ENCODE results near the gene OBP2A. TPM values are rescaled to one million over a fixed set of nuclear protein-coding genes. Genes with fewer than 3 reads are reported as not detected.

OBP2A gene
- polyA plus RNA-seq, 1 experiment, result not detected

- H3K4me3 ChIP-seq (ENCODE audit: low read depth, low read length), result no peak overlapping the region
- no peak for TF ChIP-seq CTCF (IDR thresholded peaks at IDR 0.05; ENCODE audit: low read depth, low read length)
- ChIA-PET POLR2A (no interaction called here), CTCF (no interaction called here)
- H3K27me3 ChIP-seq (ENCODE audit: control insufficient read depth, insufficient read depth, low read length), result peaks cover 6% of the 10 kb centered on the region
- no peak overlapping the region for H3K27ac ChIP-seq (ENCODE audit: low read depth, low read length)
- H3K9me3 ChIP-seq (ENCODE audit: control insufficient read depth, insufficient read depth, low read length), result no peaks in the 10 kb centered on the region; the same call in 1 of the 2 replicates
- no peak for DNase-seq (ENCODE audit: low read depth, low spot score)
These were observed 26.6 kb upstream of the OBP2A start for GRCh38 chr9:135519179-135519971.

GRCh38 chr9:135520916-135521607, 24.9 kb upstream of the OBP2A start, which contains the start of gene LCN1:
TSS of gene LCN1 (plus strand) at chr9:135521440. CDS start at chr9:135521498, 58 bp downstream.
- no peak for TF ChIP-seq CTCF (IDR thresholded peaks at IDR 0.05; ENCODE audit: low read depth, low read length)
- no peaks in the 10 kb centered on the region for H3K9me3 ChIP-seq (ENCODE audit: control insufficient read depth, insufficient read depth, low read length)
- no peak within 1 kb of the TSS for H3K4me3 ChIP-seq (ENCODE audit: low read depth, low read length)
- ChIA-PET POLR2A (no interaction called here), CTCF (no interaction called here)
- no peak within 1 kb of the TSS for H3K27ac ChIP-seq (ENCODE audit: low read depth, low read length)
- DNase-seq (ENCODE audit: low read depth, low spot score), result no peak
- peaks cover 6% of the 10 kb centered on the region for H3K27me3 ChIP-seq (ENCODE audit: control insufficient read depth, insufficient read depth, low read length)

DNA sequence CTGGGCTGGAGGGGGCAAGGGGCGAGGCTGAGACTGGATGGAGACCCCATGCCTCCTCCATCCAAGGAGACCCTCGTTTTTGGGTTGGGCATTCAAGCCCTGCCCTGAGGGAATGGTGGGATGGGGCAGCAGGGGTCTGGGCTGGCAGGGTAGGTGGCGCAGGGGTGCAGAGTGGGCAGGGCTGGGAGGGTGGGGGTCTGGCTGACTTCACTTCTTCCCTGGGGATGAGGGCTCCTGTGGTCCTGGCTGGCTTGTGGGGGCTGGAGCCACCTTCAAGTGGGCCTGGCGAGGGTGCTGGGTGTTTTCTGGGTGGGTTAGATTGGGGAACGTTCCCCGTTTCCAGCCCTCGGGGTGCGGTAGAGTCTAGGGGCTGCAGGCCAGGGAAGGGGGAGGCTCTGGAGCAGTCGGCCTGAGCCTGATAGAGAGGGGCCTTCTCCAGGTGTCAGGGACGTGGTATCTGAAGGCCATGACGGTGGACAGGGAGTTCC, 24.3 kb upstream of the OBP2A start:
- ChIA-PET CTCF (no interaction called here), POLR2A (no interaction called here)
- TF ChIP-seq CTCF (IDR thresholded peaks at IDR 0.05; ENCODE audit: low read depth, low read length), result no peak
- no peak for DNase-seq (ENCODE audit: low read depth, low spot score)
- Histone ChIP-seq H3K27me3 (ENCODE audit: control insufficient read depth, insufficient read depth, low read length) (peaks cover 6% of the 10 kb centered on the region), H3K4me3 (ENCODE audit: low read depth, low read length) (no peak overlapping the region), H3K9me3 (ENCODE audit: control insufficient read depth, insufficient read depth, low read length) (no peaks in the 10 kb centered on the region), H3K27ac (ENCODE audit: low read depth, low read length) (no peak overlapping the region)

GRCh38 chr9:135522137-135522877, 23.6 kb upstream of the OBP2A start:
- CTCF ChIA-PET, result interaction anchor here (1.4 kb wide), 1 partner anchor 18 kb away, joined by 3 read pairs; no protein-coding TSS in a partner anchor

More at GRCh38 chr9:135522137-135522877, 23.6 kb upstream of the OBP2A start:
- Histone ChIP-seq H3K27ac (ENCODE audit: low read depth, low read length) (no peak overlapping the region), H3K4me3 (ENCODE audit: low read depth, low read length) (no peak overlapping the region), H3K9me3 (ENCODE audit: control insufficient read depth, insufficient read depth, low read length) (no peaks in the 10 kb centered on the region; the same call in 1 of the 2 replicates), H3K27me3 (ENCODE audit: control insufficient read depth, insufficient read depth, low read length) (peaks cover 6% of the 10 kb centered on the region)
- no peak for TF ChIP-seq CTCF (IDR thresholded peaks at IDR 0.05; ENCODE audit: low read depth, low read length)
- POLR2A ChIA-PET, result no interaction called here
- no peak for DNase-seq (ENCODE audit: low read depth, low spot score)

All from AG04450 (cell line).